Cardiac fibroblast (primary cell): ENCODE measurements around the gene PRKAR2B.

Source experiments
- DNase-seq, 2 donors: peaks; one replicate each; pipeline versions ENCODE4 v3.0.0 to v3.0.0-alpha.2; 2010; ENCODE audit warnings: low read depth in 2 of 2
- H3K4me3 ChIP-seq, 2 donors: replicated peaks in 1 of 2; 1 replicate in 1 of 2; 2 replicates in 1 of 2; pipeline ENCODE4 v1.5.1; 2011; ENCODE audit warnings: low read depth in 2 of 2, low read length in 2 of 2, mild to moderate bottlenecking in 2 of 2, moderate library complexity in 1 of 2
- TF ChIP-seq, protein P1 (sequence below): IDR thresholded peaks from one replicate; pipeline ENCODE4 v1.5.1; 2011; ENCODE audit warnings: low read depth, mild to moderate bottlenecking, low read length, inconsistent platforms

Gene PRKAR2B

DNA sequence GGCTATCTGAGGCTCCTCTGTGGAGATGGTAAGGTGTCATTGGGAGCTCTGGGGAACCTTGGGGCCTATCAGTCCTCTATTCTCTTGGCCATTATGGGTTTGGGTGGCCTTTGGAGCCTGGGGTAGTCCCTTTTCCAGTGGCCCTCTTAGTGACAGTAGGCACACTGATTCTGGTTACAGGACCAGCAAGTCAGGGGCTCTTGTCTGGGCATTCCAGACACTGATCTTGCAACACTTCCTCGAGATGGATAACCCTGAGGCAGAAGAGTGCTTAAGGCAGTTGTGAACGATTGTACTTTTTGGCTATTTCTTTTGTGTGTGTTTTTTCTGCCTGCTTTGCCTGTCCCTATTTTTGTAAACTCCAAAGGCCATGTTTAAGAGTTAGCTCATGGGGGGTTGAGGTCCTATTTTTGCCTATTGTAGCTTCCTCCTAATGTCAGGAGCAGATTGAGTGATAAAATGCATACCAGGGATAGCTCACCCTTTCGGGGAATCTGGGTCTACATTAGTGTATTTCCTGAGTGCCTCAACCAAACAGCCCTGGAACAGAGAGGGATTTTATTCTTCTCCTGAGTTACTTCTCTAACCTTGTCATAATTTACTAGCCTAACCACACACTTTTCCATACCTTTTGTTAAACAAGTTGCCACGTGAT is 61.2 kb downstream of the PRKAR2B start:
- no peak overlapping the region for H3K4me3 ChIP-seq
- TF ChIP-seq, protein P1, sequence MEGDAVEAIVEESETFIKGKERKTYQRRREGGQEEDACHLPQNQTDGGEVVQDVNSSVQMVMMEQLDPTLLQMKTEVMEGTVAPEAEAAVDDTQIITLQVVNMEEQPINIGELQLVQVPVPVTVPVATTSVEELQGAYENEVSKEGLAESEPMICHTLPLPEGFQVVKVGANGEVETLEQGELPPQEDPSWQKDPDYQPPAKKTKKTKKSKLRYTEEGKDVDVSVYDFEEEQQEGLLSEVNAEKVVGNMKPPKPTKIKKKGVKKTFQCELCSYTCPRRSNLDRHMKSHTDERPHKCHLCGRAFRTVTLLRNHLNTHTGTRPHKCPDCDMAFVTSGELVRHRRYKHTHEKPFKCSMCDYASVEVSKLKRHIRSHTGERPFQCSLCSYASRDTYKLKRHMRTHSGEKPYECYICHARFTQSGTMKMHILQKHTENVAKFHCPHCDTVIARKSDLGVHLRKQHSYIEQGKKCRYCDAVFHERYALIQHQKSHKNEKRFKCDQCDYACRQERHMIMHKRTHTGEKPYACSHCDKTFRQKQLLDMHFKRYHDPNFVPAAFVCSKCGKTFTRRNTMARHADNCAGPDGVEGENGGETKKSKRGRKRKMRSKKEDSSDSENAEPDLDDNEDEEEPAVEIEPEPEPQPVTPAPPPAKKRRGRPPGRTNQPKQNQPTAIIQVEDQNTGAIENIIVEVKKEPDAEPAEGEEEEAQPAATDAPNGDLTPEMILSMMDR: no peak
- DNase-seq: no peak

DNA sequence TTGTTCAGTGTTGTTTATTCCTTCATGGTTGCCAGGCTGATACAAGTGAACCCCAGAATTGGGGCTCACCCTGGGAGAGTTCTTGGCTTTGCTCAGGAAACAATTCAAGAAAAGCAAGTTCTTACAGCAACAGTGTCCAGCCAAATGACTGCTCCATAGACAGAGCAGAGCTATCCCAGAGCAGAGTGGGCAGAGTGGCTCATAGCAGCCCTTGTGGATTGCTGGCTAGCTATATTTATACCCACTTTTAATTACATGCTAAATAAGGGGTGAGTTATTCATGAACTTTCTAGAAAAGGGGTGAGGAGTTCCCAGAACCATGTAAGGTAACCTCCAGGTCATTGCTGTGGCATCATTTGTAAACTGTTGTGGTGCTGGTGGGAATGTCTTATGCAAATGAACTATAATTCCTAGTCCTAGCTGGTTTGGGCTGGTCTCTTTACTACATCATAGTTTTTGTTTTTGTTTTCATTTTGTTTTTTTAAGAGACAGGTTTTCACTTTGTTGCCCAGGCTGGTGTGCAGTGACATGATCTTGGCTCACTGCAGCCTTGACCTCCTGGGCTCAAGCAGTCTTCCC is 64.4 kb downstream of the PRKAR2B start:
- TF ChIP-seq, protein P1: no peak
- no peak overlapping the region for H3K4me3 ChIP-seq
- no peak for DNase-seq

- H3K4me3 ChIP-seq: no peak overlapping the region
- no peak for DNase-seq
- TF ChIP-seq, protein P1: no peak
These were observed 65.5 kb downstream of the PRKAR2B start for GRCh38 chr7:107109955-107110354.

- no peak for DNase-seq
- TF ChIP-seq, protein P1: no peak
- H3K4me3 ChIP-seq: no peak overlapping the region
These were observed 66.7 kb downstream of the PRKAR2B start for GRCh38 chr7:107111196-107111595.

- TF ChIP-seq, protein P1: no peak
- H3K4me3 ChIP-seq: no peak overlapping the region
- no peak for DNase-seq
These were observed 69.4 kb downstream of the PRKAR2B start for GRCh38 chr7:107113866-107114265.

- DNase-seq: no peak
These were observed 70.6 kb downstream of the PRKAR2B start for GRCh38 chr7:107115114-107115513.

More at GRCh38 chr7:107115114-107115513, 70.6 kb downstream of the PRKAR2B start:
- no peak overlapping the region for H3K4me3 ChIP-seq
- TF ChIP-seq, protein P1: no peak
